Esophagus squamous epithelium (tissue), 4 donors: ENCODE results near the gene DOP1A.

Experiments used
- POLR2A ChIP-seq, 4 donors: fragments of 450-650 bp; IDR thresholded peaks; one replicate each; pipeline ENCODE4 v1.6.1; 2017; ENCODE audit warnings: antibody characterized with exemption in 4 of 4, mild to moderate bottlenecking in 4 of 4, moderate library complexity in 3 of 4
- TF ChIP-seq, protein P1 (sequence below), 6 experiments: fragments of 450-650 bp in 4 of 6; fragments of 200-600 bp in 2 of 6; sonication (generic) in 2 of 6; IDR thresholded peaks; one replicate each; pipeline ENCODE4 v1.5.1; 2016 to 2019; ENCODE audit warnings: antibody characterized with exemption in 6 of 6, mild to moderate bottlenecking in 4 of 6, moderate library complexity in 4 of 6

DNA sequence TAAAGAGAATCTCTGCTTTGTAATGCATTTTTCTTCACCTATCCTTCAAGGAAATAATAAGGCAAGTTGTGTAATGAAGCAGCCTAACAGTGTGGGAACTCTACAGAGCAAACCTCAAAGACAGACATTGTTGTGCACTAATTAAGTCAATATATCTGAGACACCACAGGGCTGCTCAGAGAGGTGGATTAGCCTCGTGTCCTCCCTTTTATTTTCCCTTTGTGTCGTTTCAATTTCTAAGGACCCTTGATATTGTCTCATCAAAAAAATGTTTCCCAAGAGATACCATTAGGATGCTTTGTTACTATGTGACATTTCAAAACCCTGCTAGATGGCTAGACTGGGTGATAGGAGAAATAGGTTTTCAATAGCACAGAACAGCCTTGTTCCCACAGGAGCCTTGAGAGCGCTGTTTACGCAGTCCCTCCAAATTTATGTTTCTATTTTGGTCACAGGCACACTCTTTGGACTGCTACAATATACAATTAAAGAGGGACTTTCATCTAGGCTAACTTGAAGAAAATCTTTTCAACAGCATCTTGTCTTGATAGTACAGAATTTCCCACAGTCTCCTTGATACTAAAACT, 24.9 kb upstream of the DOP1A start:
- no peak for TF ChIP-seq POLR2A (IDR thresholded peaks at IDR 0.05)
- TF ChIP-seq, protein P1, sequence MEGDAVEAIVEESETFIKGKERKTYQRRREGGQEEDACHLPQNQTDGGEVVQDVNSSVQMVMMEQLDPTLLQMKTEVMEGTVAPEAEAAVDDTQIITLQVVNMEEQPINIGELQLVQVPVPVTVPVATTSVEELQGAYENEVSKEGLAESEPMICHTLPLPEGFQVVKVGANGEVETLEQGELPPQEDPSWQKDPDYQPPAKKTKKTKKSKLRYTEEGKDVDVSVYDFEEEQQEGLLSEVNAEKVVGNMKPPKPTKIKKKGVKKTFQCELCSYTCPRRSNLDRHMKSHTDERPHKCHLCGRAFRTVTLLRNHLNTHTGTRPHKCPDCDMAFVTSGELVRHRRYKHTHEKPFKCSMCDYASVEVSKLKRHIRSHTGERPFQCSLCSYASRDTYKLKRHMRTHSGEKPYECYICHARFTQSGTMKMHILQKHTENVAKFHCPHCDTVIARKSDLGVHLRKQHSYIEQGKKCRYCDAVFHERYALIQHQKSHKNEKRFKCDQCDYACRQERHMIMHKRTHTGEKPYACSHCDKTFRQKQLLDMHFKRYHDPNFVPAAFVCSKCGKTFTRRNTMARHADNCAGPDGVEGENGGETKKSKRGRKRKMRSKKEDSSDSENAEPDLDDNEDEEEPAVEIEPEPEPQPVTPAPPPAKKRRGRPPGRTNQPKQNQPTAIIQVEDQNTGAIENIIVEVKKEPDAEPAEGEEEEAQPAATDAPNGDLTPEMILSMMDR (IDR thresholded peaks at IDR 0.05): no peak
